Uterus (tissue), 2 donors: ENCODE data around the gene OSBPL9.

Experiments
- CTCF ChIP-seq, 4 experiments: fragments of 200-600 bp in 2 of 4; fragments of 450-650 bp in 2 of 4; sonication (generic) in 2 of 4; IDR thresholded peaks; one replicate each; pipeline ENCODE4 v1.5.1; 2016 to 2019; ENCODE audit warnings: antibody characterized with exemption in 4 of 4, mild to moderate bottlenecking in 2 of 4, moderate library complexity in 1 of 4
- POLR2A ChIP-seq, 2 donors: fragments of 450-650 bp; IDR thresholded peaks; one replicate each; pipeline ENCODE4 v1.6.1; 2016; ENCODE audit warnings: antibody characterized with exemption in 2 of 2, mild to moderate bottlenecking in 1 of 2, moderate library complexity in 1 of 2

GRCh38 chr1:51768971-51769588, 152.2 kb downstream of the OSBPL9 start:
- TF ChIP-seq POLR2A (IDR thresholded peaks at IDR 0.05), result no peak
- peak; percentile 83 to 90 (median 86) for TF ChIP-seq CTCF (IDR thresholded peaks at IDR 0.05)
